SK-N-SH (cell line): ENCODE measurements around the gene SF3A1.

Source experiments
- EZH2phosphoT487 ChIP-seq: fragments of 200-600 bp; sonication (generic); IDR thresholded peaks from 2 replicates; pipeline ENCODE4 v1.6.1; 2017; ENCODE audit warnings: low read depth, mixed run types, mild to moderate bottlenecking, antibody characterized with exemption, moderate library complexity, borderline replicate concordance
- FOSL2 ChIP-seq: IDR thresholded peaks from 2 replicates; pipeline ENCODE4 v1.4.0; 2012; ENCODE audit warnings: low read depth, mild to moderate bottlenecking, moderate library complexity, borderline replicate concordance
- FOXM1 ChIP-seq: IDR thresholded peaks from 2 replicates; pipeline ENCODE4 v1.4.0; 2012; ENCODE audit warnings: low read depth, mild to moderate bottlenecking
- GABPA ChIP-seq: IDR thresholded peaks from 2 replicates; pipeline ENCODE4 v1.4.0; 2012; ENCODE audit warnings: low read depth, mild to moderate bottlenecking
- JUND ChIP-seq: IDR thresholded peaks from 2 replicates; pipeline ENCODE4 v1.4.0; 2012
- RAD21 ChIP-seq: IDR thresholded peaks from 2 replicates; pipeline ENCODE4 v1.6.1; 2012; ENCODE audit warnings: mild to moderate bottlenecking, low read length
- RXRA ChIP-seq: IDR thresholded peaks from 2 replicates; pipeline ENCODE4 v1.4.0; 2012; ENCODE audit warnings: low read depth, mild to moderate bottlenecking, borderline replicate concordance
- SIN3A ChIP-seq: IDR thresholded peaks from 2 replicates; pipeline ENCODE4 v1.6.1; 2012; ENCODE audit warnings: low read depth, mild to moderate bottlenecking, low read length, moderate library complexity, borderline replicate concordance
- TF ChIP-seq, protein P1 (sequence below): fragments of 200-600 bp; sonication (generic); IDR thresholded peaks from 2 replicates; pipeline ENCODE4 v1.6.1; 2017; ENCODE audit warnings: antibody characterized with exemption, mild to moderate bottlenecking, moderate library complexity
- TF ChIP-seq, protein P2 (sequence below): IDR thresholded peaks from 2 replicates; pipeline ENCODE4 v1.4.0; 2012; ENCODE audit warnings: low read depth

DNA sequence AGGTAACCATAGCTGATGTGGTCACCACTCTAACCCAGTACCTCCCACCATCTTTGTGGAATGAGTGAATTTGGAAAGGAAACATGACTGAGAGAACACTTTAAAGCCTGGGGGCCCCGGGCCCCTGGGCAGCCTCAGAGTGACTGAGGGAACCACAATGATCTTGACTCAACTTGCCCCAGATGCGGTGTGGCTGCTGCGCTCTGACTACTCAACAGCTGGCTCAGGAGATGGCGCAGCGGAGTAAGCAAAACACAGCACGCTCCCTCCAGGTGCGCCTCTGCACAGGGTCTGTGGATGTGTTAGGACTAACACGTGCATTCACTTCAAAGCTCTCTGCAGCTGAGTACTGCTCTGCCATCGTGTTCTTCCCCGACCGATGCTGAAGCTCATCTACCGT, 24.6 kb upstream of the SF3A1 start:
- TF ChIP-seq GABPA (no peak), EZH2phosphoT487 (no peak), JUND (no peak), SIN3A (no peak), FOXM1 (no peak), RAD21 (no peak), RXRA (no peak), FOSL2 (no peak)
- TF ChIP-seq, protein P1, sequence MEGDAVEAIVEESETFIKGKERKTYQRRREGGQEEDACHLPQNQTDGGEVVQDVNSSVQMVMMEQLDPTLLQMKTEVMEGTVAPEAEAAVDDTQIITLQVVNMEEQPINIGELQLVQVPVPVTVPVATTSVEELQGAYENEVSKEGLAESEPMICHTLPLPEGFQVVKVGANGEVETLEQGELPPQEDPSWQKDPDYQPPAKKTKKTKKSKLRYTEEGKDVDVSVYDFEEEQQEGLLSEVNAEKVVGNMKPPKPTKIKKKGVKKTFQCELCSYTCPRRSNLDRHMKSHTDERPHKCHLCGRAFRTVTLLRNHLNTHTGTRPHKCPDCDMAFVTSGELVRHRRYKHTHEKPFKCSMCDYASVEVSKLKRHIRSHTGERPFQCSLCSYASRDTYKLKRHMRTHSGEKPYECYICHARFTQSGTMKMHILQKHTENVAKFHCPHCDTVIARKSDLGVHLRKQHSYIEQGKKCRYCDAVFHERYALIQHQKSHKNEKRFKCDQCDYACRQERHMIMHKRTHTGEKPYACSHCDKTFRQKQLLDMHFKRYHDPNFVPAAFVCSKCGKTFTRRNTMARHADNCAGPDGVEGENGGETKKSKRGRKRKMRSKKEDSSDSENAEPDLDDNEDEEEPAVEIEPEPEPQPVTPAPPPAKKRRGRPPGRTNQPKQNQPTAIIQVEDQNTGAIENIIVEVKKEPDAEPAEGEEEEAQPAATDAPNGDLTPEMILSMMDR: no peak
- TF ChIP-seq, protein P2, sequence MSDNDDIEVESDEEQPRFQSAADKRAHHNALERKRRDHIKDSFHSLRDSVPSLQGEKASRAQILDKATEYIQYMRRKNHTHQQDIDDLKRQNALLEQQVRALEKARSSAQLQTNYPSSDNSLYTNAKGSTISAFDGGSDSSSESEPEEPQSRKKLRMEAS: no peak
